Raji (cell line): ENCODE data around the gene MAS1L.

Experiments
- POLR2A ChIP-seq: IDR thresholded peaks from 2 replicates; pipeline ENCODE4 v1.6.1; 2011; ENCODE audit warnings: low read depth, low read length, control low read depth; ENCODE audit not compliant: insufficient read depth

Gene MAS1L

DNA sequence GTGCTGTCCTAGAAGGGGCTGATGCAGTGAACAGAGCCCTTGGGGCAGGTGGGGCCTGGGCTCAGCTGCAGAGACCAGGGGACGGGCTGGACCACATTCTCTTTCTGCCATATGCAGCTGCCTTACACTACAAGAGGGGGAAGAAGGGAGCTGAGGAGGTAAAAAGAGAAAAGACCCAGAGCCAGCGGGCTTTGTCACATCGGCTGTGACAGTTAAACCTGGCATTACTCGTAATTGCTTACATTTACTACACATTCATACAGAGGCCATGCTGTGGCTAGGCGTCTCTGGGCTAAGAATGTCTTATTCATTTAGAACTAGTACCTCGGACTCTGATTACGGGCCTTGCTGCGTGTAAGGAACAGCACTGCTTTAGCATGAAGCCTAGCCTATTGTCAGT, 12.8 kb upstream of the MAS1L start:
- no peak for TF ChIP-seq POLR2A

DNA sequence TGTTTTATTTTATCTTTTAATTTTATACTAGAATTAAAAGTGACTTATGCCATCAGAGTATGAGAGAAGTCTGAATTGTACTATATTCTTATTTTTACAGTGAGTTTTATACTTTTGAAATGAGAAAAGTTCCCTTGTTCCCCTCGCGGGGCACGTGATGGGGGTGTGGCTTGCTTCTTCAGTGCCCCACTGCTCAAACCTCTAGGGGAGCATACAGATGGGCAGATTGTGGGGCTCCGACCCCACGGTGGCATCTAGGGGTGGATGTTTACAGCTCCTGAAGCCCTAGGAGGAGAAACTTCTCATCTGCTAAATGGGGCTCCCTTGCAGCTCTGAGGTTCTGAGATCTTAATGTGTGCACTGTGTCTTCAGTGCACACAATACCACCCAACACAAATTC, 11.9 kb upstream of the MAS1L start:
- TF ChIP-seq POLR2A: no peak

DNA sequence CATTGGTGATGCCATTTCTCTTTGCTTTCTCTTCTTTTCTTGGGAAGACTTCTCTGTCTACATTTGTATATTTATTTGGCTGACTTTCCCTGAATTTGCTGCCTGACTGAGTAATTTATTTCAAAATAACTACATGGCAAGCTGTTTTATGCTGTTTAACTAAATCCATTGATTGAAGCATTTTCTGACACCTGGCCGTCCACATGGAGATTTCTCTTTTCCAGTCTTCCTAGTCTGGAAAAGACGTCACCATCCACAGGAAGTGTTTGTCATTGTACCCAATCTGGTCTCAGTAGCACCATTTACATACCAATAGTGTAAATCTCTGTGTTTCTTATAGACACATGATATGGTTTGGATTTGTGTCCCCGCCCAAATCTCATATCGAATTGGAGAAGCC, 9.2 kb upstream of the MAS1L start:
- no peak for TF ChIP-seq POLR2A

DNA sequence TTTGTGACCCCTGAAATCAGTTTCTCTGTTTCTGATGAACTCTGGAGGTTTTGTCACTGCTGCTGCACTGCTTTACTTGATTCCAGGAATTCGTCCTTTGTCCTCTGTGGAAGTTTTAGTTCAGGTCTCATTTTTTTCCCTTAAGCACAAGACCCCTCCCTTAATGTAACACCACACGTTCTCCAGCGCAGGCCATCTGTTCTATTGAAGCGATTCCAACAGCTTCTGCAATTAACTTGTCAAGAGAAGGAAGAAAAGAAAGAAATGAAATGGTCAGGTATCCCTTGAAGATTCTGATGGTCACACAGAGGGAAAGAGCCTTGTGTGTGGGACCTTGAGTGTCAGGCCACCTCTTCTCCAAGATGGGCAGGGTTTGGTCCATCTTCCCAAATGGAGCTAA, 7.8 kb upstream of the MAS1L start:
- no peak for TF ChIP-seq POLR2A

DNA sequence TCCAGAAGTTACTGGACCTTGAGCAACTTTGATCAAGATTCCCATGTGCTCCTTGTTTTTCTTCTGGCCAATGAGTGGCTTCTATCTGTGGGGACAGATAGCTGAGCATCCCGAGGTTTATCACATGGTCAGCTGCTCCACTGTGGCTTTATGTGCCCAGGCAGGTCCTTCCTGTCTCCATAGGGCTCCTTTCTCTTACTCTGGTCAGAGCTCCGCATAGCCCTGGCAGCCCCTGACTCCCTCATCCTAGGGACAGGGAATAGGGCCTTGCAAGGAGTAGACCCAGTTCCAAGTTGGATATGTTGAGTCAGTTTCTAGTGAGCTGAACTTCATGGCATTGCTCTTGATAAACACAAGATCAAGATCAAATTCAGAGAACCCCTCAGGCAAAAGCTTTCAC, 6.4 kb upstream of the MAS1L start:
- TF ChIP-seq POLR2A: no peak

DNA sequence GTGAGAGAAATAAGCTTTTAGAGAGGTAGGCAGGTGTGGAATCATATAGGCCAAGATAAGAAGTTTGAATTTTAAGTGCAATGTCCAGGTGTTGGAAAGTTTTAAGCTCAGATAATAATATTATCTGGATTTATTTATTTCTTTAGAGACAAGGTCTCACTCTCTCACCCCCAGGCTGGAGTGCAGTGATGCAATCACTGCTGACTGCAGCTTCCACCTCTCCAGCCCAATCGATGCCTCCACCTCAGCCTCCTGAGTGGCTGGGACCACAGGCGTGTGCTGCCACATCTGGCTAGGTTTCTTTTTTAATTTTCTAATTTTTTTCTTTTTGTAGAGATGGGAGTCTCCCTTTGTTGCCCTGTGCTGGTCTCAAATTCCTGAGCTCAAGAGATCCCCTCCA, 5.5 kb upstream of the MAS1L start:
- no peak for TF ChIP-seq POLR2A

DNA sequence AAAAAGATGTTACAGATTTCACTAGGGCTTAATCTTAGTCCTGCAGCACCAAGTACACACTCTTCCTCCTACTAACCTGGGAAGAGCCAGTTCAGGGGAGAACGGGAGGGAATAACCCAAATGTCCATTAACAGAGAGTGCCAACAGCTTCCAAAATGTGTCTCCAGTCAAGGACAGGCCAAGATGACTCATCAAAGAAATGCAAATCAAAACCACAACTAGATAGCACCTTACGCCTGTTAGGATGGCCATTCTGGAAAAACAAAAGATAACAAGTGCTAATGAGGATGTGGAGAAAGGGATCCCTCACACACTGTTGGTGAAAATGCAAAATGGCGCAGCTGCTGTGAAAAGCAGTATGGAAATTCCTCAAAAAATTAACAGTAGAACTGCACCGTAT, 3.8 kb upstream of the MAS1L start:
- no peak for TF ChIP-seq POLR2A

DNA sequence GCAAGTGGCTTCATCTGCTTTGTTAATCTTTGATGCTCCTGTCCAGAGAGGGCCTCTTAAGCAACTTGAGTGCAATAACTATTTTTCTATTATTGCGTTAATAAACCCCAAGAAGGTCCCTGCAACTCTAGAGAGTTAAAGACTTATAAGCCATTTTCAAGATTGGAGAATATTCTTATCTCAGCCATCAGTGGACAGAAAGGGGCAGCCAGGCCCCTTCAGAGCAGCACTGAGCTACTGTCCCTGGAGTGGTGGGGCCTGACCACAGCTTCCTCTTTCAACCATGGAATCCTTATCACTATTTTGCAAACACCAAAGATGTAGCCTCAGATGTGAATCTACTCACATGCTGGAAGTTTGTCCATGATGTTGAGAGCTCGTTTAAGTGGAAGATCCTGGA, 2.8 kb upstream of the MAS1L start:
- no peak for TF ChIP-seq POLR2A

DNA sequence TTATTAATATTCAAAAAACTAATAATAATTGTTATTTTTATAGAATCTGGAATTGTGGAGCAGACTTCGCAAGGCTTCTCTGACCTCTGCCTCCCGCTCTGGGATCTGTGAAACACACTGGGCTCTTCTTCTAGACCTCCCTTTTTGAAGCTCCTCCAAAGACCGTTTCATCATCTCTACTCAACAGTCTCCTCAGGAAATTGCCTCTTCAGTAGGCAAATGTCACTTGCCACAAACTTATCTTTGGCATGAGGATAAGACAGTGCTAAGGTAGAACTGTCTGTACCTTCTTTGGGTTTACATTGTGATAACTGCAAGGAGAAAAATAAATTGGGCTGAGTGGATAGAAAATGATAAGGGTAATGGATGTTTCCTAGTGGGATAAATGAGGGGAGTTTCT, 2.3 kb upstream of the MAS1L start:
- no peak for TF ChIP-seq POLR2A

DNA sequence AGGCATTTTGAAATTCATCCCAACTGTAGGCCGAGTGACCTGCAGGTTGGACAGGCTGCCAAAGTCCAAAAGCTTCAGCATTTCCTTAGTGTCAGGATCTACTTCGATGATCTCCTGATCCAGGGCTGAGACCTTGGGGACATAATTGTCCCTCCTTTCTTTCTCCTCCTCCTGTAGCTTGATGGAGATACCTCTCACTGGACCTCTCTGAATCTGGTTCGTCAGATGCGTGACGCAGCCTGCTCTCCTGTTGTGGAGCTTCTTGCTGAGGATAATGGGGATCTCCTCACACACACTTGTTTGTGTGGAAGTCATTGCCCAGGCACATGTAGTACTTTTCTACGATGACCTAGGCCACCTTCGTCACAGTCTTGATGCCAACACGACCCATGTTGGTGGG, 1.5 kb upstream of the MAS1L start:
- no peak for TF ChIP-seq POLR2A

DNA sequence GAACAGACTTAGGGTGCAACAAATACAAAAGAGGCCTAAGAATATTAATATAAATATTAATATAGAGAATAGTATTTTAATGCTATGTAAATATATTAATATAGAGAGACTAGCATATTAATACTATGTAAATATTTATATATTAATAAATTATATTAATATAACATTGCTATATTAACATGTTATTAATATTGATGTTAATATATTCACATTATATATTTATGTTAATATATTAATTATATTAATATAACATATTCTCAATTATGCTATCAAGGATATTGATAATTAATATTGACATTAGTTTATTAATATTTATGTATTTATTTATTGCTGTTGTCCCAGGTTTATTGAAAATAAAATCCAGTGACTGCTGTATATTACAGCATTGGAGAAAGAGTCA, 1.1 kb upstream of the MAS1L start:
- TF ChIP-seq POLR2A: no peak

DNA sequence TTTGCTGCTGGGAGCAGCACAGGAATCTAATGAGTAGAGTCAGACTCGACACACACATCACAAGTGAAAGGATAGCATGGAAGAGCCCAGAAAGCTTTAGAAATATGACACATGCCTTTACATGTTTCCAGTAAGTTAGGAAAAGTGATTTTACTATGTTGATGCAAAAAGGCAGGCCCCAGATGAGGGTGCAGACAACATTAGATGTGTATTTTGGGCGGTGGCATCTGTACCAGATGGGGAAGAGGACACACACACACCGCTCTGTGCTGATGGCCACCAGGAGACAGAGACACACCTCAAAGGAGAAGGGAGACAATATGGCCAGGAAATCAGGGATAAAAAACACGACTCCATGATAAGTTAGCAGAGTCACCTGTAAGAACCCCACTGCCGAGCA, 625 bp downstream of the MAS1L start:
- TF ChIP-seq POLR2A: no peak

DNA sequence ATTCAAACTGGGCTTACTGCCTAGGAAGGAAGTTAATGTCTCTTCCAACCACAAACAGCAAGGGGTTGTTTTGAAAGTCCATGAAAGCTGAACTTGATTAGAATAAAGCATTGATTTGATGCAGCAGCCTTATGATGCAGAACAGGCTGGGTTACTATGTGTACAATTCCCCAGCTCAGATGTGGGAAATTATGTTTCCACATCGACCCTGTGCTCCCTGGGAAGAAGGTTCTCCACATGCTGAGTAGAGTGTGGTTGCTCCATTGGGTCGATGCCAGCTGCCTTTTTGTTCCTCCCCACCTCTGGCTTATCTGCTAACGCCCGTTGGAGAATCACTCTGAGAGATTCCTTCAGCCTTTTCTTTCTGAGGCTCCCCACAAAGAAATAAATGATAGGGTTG, 1.2 kb downstream of the MAS1L start:
- no peak for TF ChIP-seq POLR2A

DNA sequence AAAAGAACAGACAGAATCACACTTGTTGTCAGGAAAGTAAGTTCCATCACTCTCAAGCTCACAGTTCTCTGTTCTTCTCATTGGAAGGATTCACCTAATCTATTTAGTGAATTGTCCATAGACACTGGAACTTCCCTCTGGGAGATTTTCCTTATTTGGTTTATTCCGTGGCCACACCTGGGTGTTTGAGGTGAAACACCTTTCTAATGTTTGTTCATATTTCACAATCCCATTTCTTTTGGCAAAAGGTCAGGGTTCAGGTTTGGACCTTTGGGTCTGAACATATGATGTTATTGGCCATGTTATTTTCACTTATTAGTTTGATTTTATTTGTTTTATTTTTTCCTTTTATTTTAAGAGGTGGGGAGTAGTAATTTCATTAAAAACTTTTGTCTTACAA, 4.0 kb downstream of the MAS1L start:
- TF ChIP-seq POLR2A: no peak

DNA sequence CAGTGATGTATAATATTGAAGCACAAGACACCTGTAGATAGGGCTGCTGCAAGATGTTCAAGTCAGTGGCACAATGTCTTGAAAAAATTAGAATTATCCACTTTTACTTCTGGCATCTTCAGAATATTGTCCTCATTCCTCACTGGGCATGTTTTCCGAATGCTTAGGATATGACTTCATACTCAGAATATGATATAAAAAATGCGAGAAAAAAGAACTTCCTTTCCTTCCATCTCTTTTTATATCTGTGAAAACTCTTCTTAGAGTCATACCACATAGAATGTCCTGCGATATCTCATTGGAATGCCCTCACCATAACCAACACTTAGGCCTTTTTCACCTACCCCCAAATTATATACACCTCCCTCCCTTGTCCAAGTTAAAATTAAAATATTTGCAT, 4.6 kb downstream of the MAS1L start:
- TF ChIP-seq POLR2A: no peak

DNA sequence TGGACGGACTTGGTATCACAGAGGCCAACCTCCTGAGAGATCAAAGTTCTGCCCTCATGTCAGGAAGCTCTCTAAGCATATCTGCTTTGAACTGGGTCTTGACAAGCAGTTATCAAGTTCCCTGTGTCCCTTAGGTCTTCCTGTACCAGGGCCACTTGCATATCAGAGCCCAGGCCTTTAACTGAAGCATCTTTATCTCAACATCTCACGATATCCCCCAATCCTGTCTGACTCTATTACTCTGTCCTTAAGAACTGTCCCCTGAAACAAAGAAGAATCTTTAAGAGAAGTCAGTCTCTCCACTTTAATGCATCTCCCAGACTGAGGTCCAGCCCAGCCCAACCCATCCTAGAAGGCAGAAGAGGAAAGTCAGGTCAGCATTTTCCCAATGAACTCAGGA, 8.2 kb downstream of the MAS1L start:
- TF ChIP-seq POLR2A: no peak

DNA sequence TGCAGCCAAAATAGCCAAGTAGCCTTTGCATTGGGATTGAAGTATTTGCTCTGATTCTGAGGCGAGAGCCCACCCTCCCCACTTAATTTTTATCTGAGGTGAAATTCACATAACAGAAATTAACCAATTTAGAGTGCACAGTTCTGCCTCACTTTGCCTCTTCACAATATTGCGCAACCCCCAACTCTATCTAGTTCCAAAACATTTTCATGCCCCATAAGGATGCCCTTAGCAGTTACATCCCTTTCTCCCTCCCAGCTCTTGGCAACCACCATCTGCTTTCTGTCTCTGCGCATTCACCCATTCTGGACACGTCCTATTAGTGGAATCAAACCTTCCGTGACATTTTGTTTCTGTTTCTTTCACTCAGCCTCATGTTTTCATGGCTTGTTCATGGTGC, 9.0 kb downstream of the MAS1L start:
- no peak for TF ChIP-seq POLR2A

DNA sequence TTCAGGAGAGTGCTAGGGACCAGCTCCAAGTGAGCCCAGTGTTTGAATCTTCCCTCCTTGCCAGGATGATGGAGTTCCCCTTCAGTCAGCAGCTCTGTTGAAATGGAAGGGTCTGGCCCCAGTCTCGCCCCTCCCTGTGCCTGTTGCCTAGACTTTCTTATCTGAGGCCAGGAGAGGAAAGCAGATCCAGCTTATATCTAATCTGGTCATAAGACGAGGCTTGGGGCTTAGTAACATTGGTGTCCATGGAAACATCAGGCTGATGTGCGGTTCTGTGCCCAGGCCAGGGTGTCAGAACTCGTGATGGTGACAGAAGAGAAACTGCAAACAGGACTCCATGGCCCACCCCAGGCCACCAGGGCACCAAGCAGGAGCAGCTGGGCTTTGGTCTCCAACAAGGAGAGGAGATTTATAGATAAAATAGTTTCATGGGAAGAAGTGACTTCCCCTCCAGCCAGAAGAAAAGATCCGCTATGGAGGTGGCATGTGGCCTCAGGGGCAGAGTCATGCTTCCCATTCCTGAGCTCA, 9.8 kb downstream of the MAS1L start:
- TF ChIP-seq POLR2A: no peak
